Adrenal gland (tissue), 12 donors: ENCODE results near the gene CTNNBIP1. TPM values are rescaled to one million over a fixed set of nuclear protein-coding genes. Genes with fewer than 3 reads are reported as not detected.
A peak's percentile ranks its signal among the peaks of the same experiment; 100 is the strongest.

Experiments used
- DNase-seq, 7 donors: peaks; one replicate each; pipeline ENCODE4 v3.0.0-alpha.2; 2019 to 2020
- H3K27ac ChIP-seq, 5 donors: fragments of 200-600 bp; sonication (generic) in 4 of 5; 1 replicate in 3 of 5; 2 replicates in 2 of 5; pipeline versions ENCODE4 v1.5.1 to v1.8.0; 2016 to 2020; ENCODE audit warnings: mild to moderate bottlenecking in 1 of 5
- H3K27me3 ChIP-seq: fragments of 200-600 bp; 2 replicates; pipeline ENCODE4 v1.8.0; 2021
- H3K36me3 ChIP-seq, 2 donors: fragments of 200-600 bp; replicated peaks in 1 of 2; 1 replicate in 1 of 2; 2 replicates in 1 of 2; pipeline versions ENCODE4 v1.5.1 to v1.8.0; 2018 to 2022
- H3K4me1 ChIP-seq, 2 donors: fragments of 200-600 bp; replicated peaks in 1 of 2; 1 replicate in 1 of 2; 2 replicates in 1 of 2; pipeline versions ENCODE4 v1.5.1 to v1.8.0; 2018 to 2021
- H3K4me3 ChIP-seq, 4 donors: fragments of 200-600 bp; sonication (generic) in 3 of 4; one replicate each; pipeline ENCODE4 v1.5.1; 2016 to 2018
- H3K9me3 ChIP-seq, 3 donors: fragments of 200-600 bp; sonication (generic) in 1 of 3; replicated peaks in 1 of 3; 1 replicate in 2 of 3; 2 replicates in 1 of 3; pipeline versions ENCODE4 v1.5.1 to v1.8.0; 2016 to 2021
- CTCF ChIP-seq, 6 experiments: fragments of 450-650 bp in 4 of 6; fragments of 200-600 bp in 2 of 6; sonication (generic) in 1 of 6; IDR thresholded peaks; 1 replicate in 5 of 6; 2 replicates in 1 of 6; pipeline versions ENCODE4 v1.5.1 to v1.8.0; 2016 to 2021; ENCODE audit warnings: antibody characterized with exemption in 6 of 6, mild to moderate bottlenecking in 2 of 6, moderate library complexity in 1 of 6
- POLR2A ChIP-seq, 2 donors: fragments of 450-650 bp; IDR thresholded peaks; one replicate each; pipeline ENCODE4 v1.6.1; 2017; ENCODE audit warnings: antibody characterized with exemption in 2 of 2, mild to moderate bottlenecking in 2 of 2, moderate library complexity in 1 of 2
- WGBS, 4 donors: extraction: QIAGEN DNeasy Blood & Tissue Kit in 2 of 4; methylation state at CpG; one replicate each; pipeline versions ENCODE4 v1.1.5 to v1.1.7; 2013 to 2017; 5-methylcytosine and 5-hydroxymethylcytosine counted together
- intact Hi-C, 2 donors: fragments of 100-400 bp; cut with DNase I; formaldehyde crosslinking; loops; one replicate each; pipeline versions ENCODE4 v1.14.1 to v1.15.0; 2022 to 2023
- polyA plus RNA-seq, 3 donors: library from polyadenylated mRNA; stranded (reverse); fragments of 200-250 nt in 2 of 3; fragments of 350-450 nt in 1 of 3; fragmentation: Illumina TruSeq in 1 of 3; extraction: RNeasy Lipid Tissue Mini Kit (QIAGEN cat#74804) in 1 of 3; gene quantifications; one replicate each; pipeline ENCODE4 v1.2.3, GENCODE V29; 2013 to 2014
- total RNA-seq, 9 donors: library from RNA; depleted of rRNA in 4 of 9; stranded (reverse); fragments of >200 nt in 4 of 9; fragments of 120-200 nt in 1 of 9; fragmentation: NEBNext Ultra II Directional in 1 of 9; extraction: Animal tissue kit (Norgen Biotek cat#: 25700) in 1 of 9; gene quantifications; one replicate each; pipeline versions ENCODE4 v1.1.0 to v1.2.4, GENCODE V29; 2013 to 2023
- donor health status: healthy with polysubstance abuse.
- donor health status: Bipolar disorder and iron deficiency.
- donor health status: DM: yes; HTN: yes; CAD: no.
- donor health status: DM: no; HTN: no; CAD: no.
- donor health status: DM: no; HTN: no; CAD: no.
- donor health status: DM: yes; HTN: yes; CAD: no.

Gene CTNNBIP1
- total and polyA plus RNA-seq, 12 donors: 6.8 to 26.9 (median 16.0) TPM

- H3K4me3 ChIP-seq: peak overlapping the region; percentile 52 to 72 (median 60)
- DNase-seq: peak; percentile 14 to 64 (median 33)
- H3K27ac ChIP-seq: peak overlapping the region in 2 of 5 donors; percentile 64 to 87
- intact Hi-C loops: no loop called here
- H3K27me3 ChIP-seq: no peaks in the 10 kb centered on the region
- WGBS, 4 donors: 1 to 3% (median 2%) methylated on average over 31 to 45 of the region's 47 CpGs
- H3K36me3 ChIP-seq: no peaks in the 10 kb centered on the region
- no peaks in the 10 kb centered on the region for H3K9me3 ChIP-seq
- peaks cover 9 to 17% of the 10 kb centered on the region in 2 donors for H3K4me1 ChIP-seq
- no peak for TF ChIP-seq POLR2A (IDR thresholded peaks at IDR 0.05)
- TF ChIP-seq CTCF (IDR thresholded peaks at IDR 0.05): no peak
These were observed 629 bp downstream of the CTNNBIP1 start for GRCh38 chr1:9909234-9910046.

DNA sequence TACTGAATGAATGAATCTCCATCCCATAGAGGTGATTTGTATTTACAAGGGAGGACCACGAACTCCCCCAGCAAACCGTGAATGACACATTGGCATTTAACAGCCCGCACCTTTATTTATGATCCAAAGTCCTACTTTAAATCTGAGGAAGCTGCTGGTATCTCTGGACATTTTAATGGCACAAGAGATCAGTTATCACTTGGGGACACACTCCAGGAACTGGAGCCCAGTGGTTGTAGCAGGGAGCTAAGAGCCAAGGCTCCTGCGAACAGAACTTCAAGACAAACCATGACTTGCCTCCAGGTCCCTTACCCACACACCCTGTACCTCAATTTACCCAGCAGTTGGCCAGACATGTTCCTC lies 1.2 kb downstream of the CTNNBIP1 start:
- Histone ChIP-seq H3K4me3 (peak overlapping the region in 1 of 4 donors; percentile 58), H3K9me3 (no peaks in the 10 kb centered on the region), H3K27me3 (no peaks in the 10 kb centered on the region), H3K4me1 (peaks cover 9 to 17% of the 10 kb centered on the region in 2 donors), H3K36me3 (no peaks in the 10 kb centered on the region), H3K27ac (no peak overlapping the region)
- TF ChIP-seq POLR2A (IDR thresholded peaks at IDR 0.05) (no peak), CTCF (IDR thresholded peaks at IDR 0.05) (no peak)
- intact Hi-C loops: no loop called here
- DNase-seq: no peak
- 71 to 88% (median 78%) methylated on average over 4 of the region's 4 CpGs for WGBS, 4 donors

GRCh38 chr1:9907441-9907840 lies 2.6 kb downstream of the CTNNBIP1 start:
- H3K4me3 ChIP-seq: no peak overlapping the region
- 78 to 89% (median 85%) methylated on average over 5 of the region's 5 CpGs for WGBS, 4 donors

DNA sequence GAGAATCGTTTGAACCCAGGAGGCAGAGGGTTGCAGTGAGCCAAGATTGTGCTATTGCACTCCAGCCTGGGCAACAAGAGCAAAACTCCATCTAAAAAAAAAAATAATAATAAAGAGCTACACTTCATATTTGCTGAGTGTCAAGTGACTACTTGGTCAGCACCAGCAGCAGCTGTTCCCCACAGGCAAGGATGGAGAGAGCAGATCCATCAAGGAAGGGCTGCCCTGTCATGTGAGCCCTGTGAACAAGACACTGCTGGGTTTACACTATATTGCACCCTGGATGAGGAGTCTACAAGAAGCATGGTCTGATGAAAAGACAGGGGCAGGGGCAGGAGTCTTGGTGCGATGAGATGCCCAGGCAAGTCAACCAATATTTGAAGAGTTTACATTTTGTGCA lies 3.6 kb downstream of the CTNNBIP1 start:
- Histone ChIP-seq H3K27ac (no peak overlapping the region), H3K4me3 (no peak overlapping the region), H3K36me3 (no peaks in the 10 kb centered on the region), H3K4me1 (peaks cover 15 to 27% of the 10 kb centered on the region in 2 donors), H3K9me3 (no peaks in the 10 kb centered on the region), H3K27me3 (no peaks in the 10 kb centered on the region)
- TF ChIP-seq CTCF (IDR thresholded peaks at IDR 0.05): no peak
- no peak for TF ChIP-seq POLR2A (IDR thresholded peaks at IDR 0.05)
- DNase-seq: no peak
- WGBS, 4 donors: 93 to 94% (median 93%) methylated on average over 2 of the region's 2 CpGs
- intact Hi-C loops: no loop called here

More at GRCh38 chr1:9907441-9907840, 2.6 kb downstream of the CTNNBIP1 start:
- TF ChIP-seq POLR2A (IDR thresholded peaks at IDR 0.05): no peak
- TF ChIP-seq CTCF (IDR thresholded peaks at IDR 0.05): no peak
- DNase-seq: no peak
- Histone ChIP-seq H3K27me3 (no peaks in the 10 kb centered on the region), H3K36me3 (no peaks in the 10 kb centered on the region), H3K9me3 (no peaks in the 10 kb centered on the region), H3K4me1 (peaks cover 9 to 18% of the 10 kb centered on the region in 2 donors), H3K27ac (no peak overlapping the region)
- intact Hi-C loops: no loop called here
